Activated CD4-positive, alpha-beta T cell treated with anti-CD3 and anti-CD28 coated beads for 24 hours (primary cell): ENCODE measurements around the gene POF1B.
"Not testable (repeated sequence)": the region's sequence is repeated elsewhere in the genome, so short reads cannot be mapped to it uniquely, and the experiment has no call there.

Experiments
- DNase-seq, 2 donors: peaks; one replicate each; pipeline ENCODE4 v3.0.0-alpha.2; 2020; ENCODE audit warnings: low read depth in 2 of 2

The POF1B gene

GRCh38 chrX:85379174-85379907 is at the start of gene POF1B:
Gene POF1B, minus strand, starts transcription at chrX:85379665. Its CDS starts 211 bp downstream, at chrX:85379454.
- no peak for DNase-seq

GRCh38 chrX:85429066-85429465 is 49.6 kb upstream of the POF1B start:
- no peak for DNase-seq

GRCh38 chrX:85419293-85419692 is 39.8 kb upstream of the POF1B start:
- DNase-seq: no peak

- DNase-seq: no peak
These were observed 12.4 kb upstream of the POF1B start for GRCh38 chrX:85391878-85392238.

GRCh38 chrX:85391185-85391877 is 11.9 kb upstream of the POF1B start:
- no peak for DNase-seq

GRCh38 chrX:85381602-85382001 is 2.1 kb upstream of the POF1B start:
- no peak for DNase-seq

GRCh38 chrX:85378461-85378860 is 1.0 kb downstream of the POF1B start:
- no peak for DNase-seq

- no peak for DNase-seq
These were observed 4.1 kb downstream of the POF1B start for GRCh38 chrX:85375333-85375738.

- no peak for DNase-seq
These were observed 14.0 kb downstream of the POF1B start for GRCh38 chrX:85365370-85365995.

- no peak for DNase-seq
These were observed 20.4 kb downstream of the POF1B start for GRCh38 chrX:85359051-85359450.

GRCh38 chrX:85345523-85345922 is 33.9 kb downstream of the POF1B start:
- DNase-seq: no peak

GRCh38 chrX:85327060-85327333 is 52.5 kb downstream of the POF1B start:
- no peak for DNase-seq

- no peak for DNase-seq
These were observed 53.0 kb downstream of the POF1B start for GRCh38 chrX:85326234-85327059.

GRCh38 chrX:85311348-85311747 is 68.1 kb downstream of the POF1B start:
- not testable (repeated sequence) for DNase-seq

- no peak for DNase-seq
These were observed 69.7 kb downstream of the POF1B start for GRCh38 chrX:85309717-85310116.

- DNase-seq: no peak
These were observed 75.9 kb downstream of the POF1B start for GRCh38 chrX:85303544-85303943.

GRCh38 chrX:85288992-85289723 is 90.3 kb downstream of the POF1B start:
- DNase-seq: no peak

GRCh38 chrX:85285286-85285685 is 94.2 kb downstream of the POF1B start:
- DNase-seq: not testable (repeated sequence)

- no peak for DNase-seq
These were observed 134.8 kb downstream of the POF1B start for GRCh38 chrX:85244450-85245211.

- no peak for DNase-seq
These were observed 135.6 kb downstream of the POF1B start, which contains the start of the genes SATL1 and ZNF711 for GRCh38 chrX:85243761-85244449. Gene SATL1, minus strand, starts transcription at chrX:85243779. Its CDS starts 134,811 bp downstream, at chrX:85108968. Gene ZNF711, plus strand, starts transcription at chrX:85243991. Its CDS starts 3,582 bp downstream, at chrX:85247573.
